Endothelial cell (in vitro differentiated cells): Measurements from ENCODE around the gene RCHY1. TPM values are rescaled to one million over a fixed set of nuclear protein-coding genes. Genes with fewer than 3 reads are reported as not detected.

Source experiments
- DNase-seq: peaks from one replicate; pipeline ENCODE4 v3.0.0; 2021; ENCODE audit warnings: low spot score
- H3K27ac Mint-ChIP-seq: one replicate; pipeline ENCODE4 v1.8.0; 2021; ENCODE audit warnings: mixed read lengths, inconsistent platforms; ENCODE audit not compliant: unreplicated experiment
- H3K27me3 Mint-ChIP-seq: one replicate; pipeline ENCODE4 v1.8.0; 2021; ENCODE audit warnings: mild to moderate bottlenecking, moderate library complexity, mixed read lengths, inconsistent platforms; ENCODE audit not compliant: unreplicated experiment
- H3K36me3 Mint-ChIP-seq: one replicate; pipeline ENCODE4 v1.8.0; 2021; ENCODE audit warnings: mild to moderate bottlenecking, low read depth, mixed read lengths, inconsistent platforms; ENCODE audit not compliant: unreplicated experiment
- H3K4me1 Mint-ChIP-seq: one replicate; pipeline ENCODE4 v1.8.0; 2021; ENCODE audit warnings: mild to moderate bottlenecking, mixed read lengths, inconsistent platforms; ENCODE audit not compliant: unreplicated experiment
- H3K4me3 Mint-ChIP-seq: one replicate; pipeline ENCODE4 v1.8.0; 2021; ENCODE audit warnings: mild to moderate bottlenecking, mixed read lengths, inconsistent platforms; ENCODE audit not compliant: unreplicated experiment
- H3K9me3 Mint-ChIP-seq: one replicate; pipeline ENCODE4 v1.8.0; 2021; ENCODE audit warnings: mixed read lengths, inconsistent platforms; ENCODE audit not compliant: unreplicated experiment
- CTCF ChIP-seq: fragments of 200-600 bp; sonication (generic); IDR thresholded peaks from one replicate; pipeline ENCODE4 v1.5.0; 2021; ENCODE audit warnings: antibody characterized with exemption; ENCODE audit not compliant: unreplicated experiment
- long read RNA-seq: library from polyadenylated mRNA; unstranded; transcript quantifications from one replicate; pipeline ENCODE4 v2.0.0, GENCODE V29; 2020; ENCODE audit not compliant: unreplicated experiment
- total RNA-seq: library from RNA; stranded (reverse); fragmentation: NEBNext Ultra II Directional; extraction: Animal tissue kit (Norgen Biotek cat#: 25700); gene quantifications from one replicate; pipeline ENCODE4 v1.2.1, GENCODE V29; 2021; ENCODE audit not compliant: unreplicated experiment

RCHY1 gene
- 40.7 TPM for total RNA-seq
- long read RNA-seq, full-length matches to known transcripts, result 24 of 28 reads
- long read RNA-seq, partial matches to known transcripts, result 1 of 28 reads
- long read RNA-seq, other reads (novel, unspliced or antisense), result 3 of 28 reads

- peak within 1 kb of the TSS; percentile 90 for H3K27ac Mint-ChIP-seq
- H3K9me3 Mint-ChIP-seq, result no peaks in the 10 kb centered on the region
- no peak for TF ChIP-seq CTCF
- peaks cover 3% of the 10 kb centered on the region for H3K27me3 Mint-ChIP-seq
- H3K4me1 Mint-ChIP-seq, result peaks cover 22% of the 10 kb centered on the region
- peaks cover 5% of the 10 kb centered on the region for H3K36me3 Mint-ChIP-seq
- DNase-seq, result peak; percentile 90
- H3K4me3 Mint-ChIP-seq, result peak within 1 kb of the TSS; percentile 89
Observed at GRCh38 chr4:75514131-75514948, at the start of gene RCHY1, which contains the start of gene THAP6. RCHY1 (minus strand) TSS chr4:75514403; CDS start chr4:75514286, 117 bp downstream. THAP6 (plus strand) TSS chr4:75514473; CDS start chr4:75515453, 980 bp downstream.

GRCh38 chr4:75561789-75562188 lies 47.6 kb upstream of the RCHY1 start:
- no peaks in the 10 kb centered on the region for H3K4me1 Mint-ChIP-seq
- no peak for TF ChIP-seq CTCF
- no peak overlapping the region for H3K27ac Mint-ChIP-seq
- H3K9me3 Mint-ChIP-seq, result no peaks in the 10 kb centered on the region
- H3K27me3 Mint-ChIP-seq, result peaks cover 2% of the 10 kb centered on the region
- DNase-seq, result no peak
- no peaks in the 10 kb centered on the region for H3K36me3 Mint-ChIP-seq
- no peak overlapping the region for H3K4me3 Mint-ChIP-seq

- DNase-seq, result no peak
- TF ChIP-seq CTCF, result no peak
- Mint-ChIP-seq H3K36me3 (no peaks in the 10 kb centered on the region), H3K4me1 (no peaks in the 10 kb centered on the region), H3K27me3 (peaks cover 2% of the 10 kb centered on the region), H3K9me3 (no peaks in the 10 kb centered on the region), H3K4me3 (no peak overlapping the region), H3K27ac (no peak overlapping the region)
Observed at GRCh38 chr4:75557696-75558095, 43.5 kb upstream of the RCHY1 start.

GRCh38 chr4:75555294-75556164 lies 41.3 kb upstream of the RCHY1 start, which contains the start of gene ODAPH:
ODAPH (plus strand) TSS chr4:75556066; CDS start chr4:75556083, 17 bp downstream.
- DNase-seq, result no peak
- H3K27me3 Mint-ChIP-seq, result peaks cover 2% of the 10 kb centered on the region
- no peaks in the 10 kb centered on the region for H3K36me3 Mint-ChIP-seq

More at GRCh38 chr4:75555294-75556164, 41.3 kb upstream of the RCHY1 start, which contains the start of gene ODAPH:
- no peak for TF ChIP-seq CTCF
- no peak within 1 kb of the TSS for H3K27ac Mint-ChIP-seq
- H3K4me3 Mint-ChIP-seq, result no peak within 1 kb of the TSS
- H3K4me1 Mint-ChIP-seq, result no peaks in the 10 kb centered on the region
- no peaks in the 10 kb centered on the region for H3K9me3 Mint-ChIP-seq
